ENCODE measurements around the gene CUX1.
"Not testable (repeated sequence)": the region's sequence is repeated elsewhere in the genome, so short reads cannot be mapped to it uniquely, and the experiment has no call there.

Gene CUX1

GRCh38 chr7:101795461-101795860 lies 22.0 kb upstream of the CUX1 start:
- no peak for DNase-seq

- DNase-seq = not testable (repeated sequence)
These were observed 19.3 kb upstream of the CUX1 start for GRCh38 chr7:101798173-101798572.

- DNase-seq = no peak
These were observed 14.0 kb upstream of the CUX1 start for GRCh38 chr7:101803203-101804087.

- peak; percentile 31 for DNase-seq
These were observed 13.1 kb upstream of the CUX1 start for GRCh38 chr7:101804088-101804963.

- peak; percentile 68 for DNase-seq
These were observed 12.5 kb upstream of the CUX1 start for GRCh38 chr7:101804967-101805366.

- DNase-seq = no peak
These were observed 4.8 kb upstream of the CUX1 start for GRCh38 chr7:101812595-101812994.

GRCh38 chr7:101813402-101814019 lies 3.9 kb upstream of the CUX1 start:
- no peak for DNase-seq

GRCh38 chr7:101814081-101814990 lies 3.1 kb upstream of the CUX1 start:
- peak; percentile 88 for DNase-seq

GRCh38 chr7:101814991-101815825 lies 2.2 kb upstream of the CUX1 start:
- peak; percentile 86 for DNase-seq

- peak; percentile 92 for DNase-seq
These were observed 1.4 kb upstream of the CUX1 start for GRCh38 chr7:101815826-101816594.

- peak; percentile 75 for DNase-seq
These were observed 593 bp upstream of the CUX1 start for GRCh38 chr7:101816595-101817470.

GRCh38 chr7:101818287-101819071 lies 1.1 kb downstream of the CUX1 start:
- no peak for DNase-seq

- DNase-seq = no peak
These were observed 1.8 kb downstream of the CUX1 start for GRCh38 chr7:101819183-101819582.

- no peak for DNase-seq
These were observed 2.6 kb downstream of the CUX1 start for GRCh38 chr7:101819913-101820522.

- no peak for DNase-seq
These were observed 3.3 kb downstream of the CUX1 start for GRCh38 chr7:101820703-101821102.

- not testable (repeated sequence) for DNase-seq
These were observed 5.2 kb downstream of the CUX1 start for GRCh38 chr7:101822632-101823031.

- DNase-seq = no peak
These were observed 5.7 kb downstream of the CUX1 start for GRCh38 chr7:101823096-101823495.

- DNase-seq = no peak
These were observed 6.2 kb downstream of the CUX1 start for GRCh38 chr7:101823596-101823995.

All from RPMI8226 (cell line).